Aorta (tissue), 5 donors: Measurements from ENCODE around the gene KIT. TPM values are rescaled to one million over a fixed set of nuclear protein-coding genes. Genes with fewer than 3 reads are reported as not detected.

Experiments used
- ATAC-seq: fragments of 200-7000 bp; cut with Tn5 transposase; one replicate; pipeline ENCODE4 v1.9.1; 2022; ENCODE audit warnings: moderate library complexity; ENCODE audit not compliant: low FRiP score
- DNase-seq, 2 donors: peaks; one replicate each; pipeline ENCODE4 v3.0.0-alpha.2; 2020
- H3K27ac ChIP-seq, 2 donors: one replicate each; pipeline ENCODE4 v1.5.1; 2013; ENCODE audit warnings: low read length in 2 of 2, mild to moderate bottlenecking in 2 of 2, moderate library complexity in 2 of 2, control low read depth in 1 of 2, inconsistent platforms in 1 of 2, low read depth in 1 of 2
- H3K27me3 ChIP-seq, 2 donors: one replicate each; pipeline ENCODE4 v1.6.1; 2013; ENCODE audit warnings: control low read depth in 1 of 2, low read length in 1 of 2, mild to moderate bottlenecking in 1 of 2, moderate library complexity in 1 of 2; ENCODE audit not compliant: insufficient read depth in 2 of 2, control insufficient read depth in 1 of 2
- H3K36me3 ChIP-seq, 2 donors: one replicate each; pipeline ENCODE4 v1.6.1; 2013; ENCODE audit warnings: control low read depth in 1 of 2, low read length in 1 of 2, mild to moderate bottlenecking in 1 of 2; ENCODE audit not compliant: insufficient read depth in 2 of 2, control insufficient read depth in 1 of 2
- H3K4me1 ChIP-seq, 2 donors: one replicate each; pipeline ENCODE4 v1.6.1; 2013; ENCODE audit warnings: low read length in 2 of 2, control low read depth in 1 of 2, mild to moderate bottlenecking in 1 of 2, moderate library complexity in 1 of 2; ENCODE audit not compliant: insufficient read depth in 2 of 2, control insufficient read depth in 1 of 2
- H3K4me3 ChIP-seq, 2 donors: one replicate each; pipeline ENCODE4 v1.5.1; 2013; ENCODE audit warnings: low read length in 2 of 2, control low read depth in 1 of 2, mild to moderate bottlenecking in 1 of 2
- H3K9me3 ChIP-seq: one replicate; pipeline ENCODE4 v1.6.1; 2013; ENCODE audit warnings: mild to moderate bottlenecking, low read length; ENCODE audit not compliant: control insufficient read depth
- WGBS, 2 donors: extraction: QIAGEN DNeasy Blood & Tissue Kit; methylation state at CpG; one replicate each; pipeline ENCODE4 v1.1.7; 2013; 5-methylcytosine and 5-hydroxymethylcytosine counted together
- intact Hi-C, 2 donors: fragments of 100-400 bp; cut with DNase I; formaldehyde crosslinking; loops; one replicate each; pipeline versions ENCODE4 v1.14.2 to v1.15.0; 2022
- polyA plus RNA-seq, 2 donors: library from polyadenylated mRNA; stranded (reverse); fragments of 200-250 nt; gene quantifications; one replicate each; pipeline ENCODE4 v1.2.3, GENCODE V29; 2013
- total RNA-seq, 2 donors: library from RNA; stranded (reverse); fragmentation: NEBNext Ultra II Directional; extraction: Animal tissue kit (Norgen Biotek cat#: 25700); gene quantifications; one replicate each; pipeline ENCODE4 v1.2.1, GENCODE V29; 2021
- donor health status: healthy with polysubstance abuse.
- donor health status: Bipolar disorder and iron deficiency.
- donor health status: DM: no; HTN: no; CAD: no.
- donor health status: DM: no; HTN: no; CAD: no.
- donor health status: DM: yes; HTN: yes; CAD: no.

Gene KIT
- total and polyA plus RNA-seq, 4 donors = 0.56 to 18.7 (median 5.3) TPM

- no peak for ATAC-seq
- H3K27ac ChIP-seq = no peak overlapping the region
- peaks cover 0 to 4% of the 10 kb centered on the region in 2 donors for H3K36me3 ChIP-seq
- no peak for DNase-seq
- H3K27me3 ChIP-seq = no peaks in the 10 kb centered on the region
- whole genome bisulfite sequencing, 2 donors = 27 to 29% methylated on average over 2 of the region's 2 CpGs
- H3K9me3 ChIP-seq = no peaks in the 10 kb centered on the region
- intact Hi-C loops = no loop called here
- no peaks in the 10 kb centered on the region for H3K4me1 ChIP-seq
- no peak overlapping the region for H3K4me3 ChIP-seq
Measured at GRCh38 chr4:54700986-54701385, 43.2 kb downstream of the KIT start.

DNA sequence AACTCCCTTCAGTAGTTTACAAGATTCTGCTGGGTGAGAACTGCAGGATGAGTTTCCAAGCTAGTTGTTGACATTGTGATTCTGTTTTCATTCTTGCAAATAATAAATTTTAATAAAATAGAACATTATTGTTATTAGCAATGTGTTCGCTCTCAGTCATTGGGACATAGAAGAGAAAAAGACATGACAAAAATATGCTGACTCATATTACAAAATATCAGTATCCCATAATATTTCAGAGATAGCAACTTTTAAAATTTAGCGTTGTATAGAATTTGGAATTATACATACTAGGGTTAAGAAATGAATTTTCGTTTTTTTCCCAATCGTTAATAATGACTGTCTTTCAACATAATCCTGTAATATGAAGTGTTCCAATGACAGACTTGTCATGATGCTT, 45.4 kb downstream of the KIT start:
- Histone ChIP-seq H3K4me3 (no peak overlapping the region), H3K9me3 (no peaks in the 10 kb centered on the region), H3K36me3 (no peaks in the 10 kb centered on the region), H3K27ac (no peak overlapping the region), H3K4me1 (no peaks in the 10 kb centered on the region), H3K27me3 (no peaks in the 10 kb centered on the region)
- DNase-seq = no peak
- WGBS, 2 donors = 93% methylated on average over 4 of the region's 4 CpGs
- intact Hi-C loops = no loop called here
- ATAC-seq = no peak

GRCh38 chr4:54707406-54707805, 49.6 kb downstream of the KIT start:
- Histone ChIP-seq H3K36me3 (no peaks in the 10 kb centered on the region), H3K9me3 (no peaks in the 10 kb centered on the region), H3K27me3 (no peaks in the 10 kb centered on the region), H3K4me1 (no peaks in the 10 kb centered on the region), H3K4me3 (no peak overlapping the region), H3K27ac (no peak overlapping the region)
- ATAC-seq (no peak), DNase-seq (no peak)
- intact Hi-C loops = no loop called here
- WGBS, 2 donors = 86 to 88% methylated on average over 3 of the region's 3 CpGs

DNA sequence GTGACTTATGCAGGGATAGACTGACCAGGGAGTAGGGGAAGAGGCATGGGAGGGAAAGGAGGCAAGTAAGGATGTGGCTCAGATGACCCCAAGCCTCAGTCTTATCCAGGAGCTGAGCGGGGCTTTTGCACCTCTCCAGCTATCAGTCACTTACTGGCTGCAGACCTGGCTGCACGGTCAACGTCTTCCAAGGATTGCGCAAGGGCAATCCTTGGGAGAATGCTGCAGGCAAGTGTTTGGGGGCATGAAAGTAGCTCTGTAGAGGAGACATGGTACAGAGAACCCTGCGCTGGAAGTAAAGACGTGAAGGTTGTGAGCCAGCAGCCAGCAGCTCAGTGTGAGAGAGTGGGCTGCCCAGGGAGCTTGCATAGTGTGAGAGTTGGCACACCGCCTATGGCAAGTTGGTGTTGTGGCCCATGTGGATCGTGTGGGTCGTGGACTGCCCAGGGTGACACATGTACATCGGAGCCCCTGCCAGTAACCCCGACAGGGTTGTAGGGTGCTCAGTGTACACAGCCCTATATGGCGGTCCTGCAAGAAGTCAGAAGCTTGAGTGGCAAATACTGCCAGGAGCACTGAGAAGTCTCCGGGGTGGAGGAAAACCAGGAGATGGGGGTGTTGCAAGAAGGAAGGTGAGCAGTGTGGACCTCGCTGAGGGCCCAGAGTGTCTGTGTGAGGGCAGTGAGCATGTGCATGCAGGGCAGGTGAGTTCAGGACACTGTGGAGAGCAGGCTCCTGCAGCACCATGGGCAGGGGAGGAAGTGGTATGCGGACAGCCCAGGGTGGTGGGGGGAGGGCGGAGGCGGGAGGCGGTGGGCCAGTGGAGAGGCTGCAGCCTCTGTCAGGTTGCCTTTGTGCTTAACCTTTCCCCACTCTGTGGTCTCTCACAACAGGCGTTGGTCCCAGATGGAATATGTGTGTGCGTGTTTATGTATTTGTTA, 50.9 kb downstream of the KIT start:
- ATAC-seq (peak; percentile 57), DNase-seq (no peak)
- Histone ChIP-seq H3K36me3 (no peaks in the 10 kb centered on the region), H3K4me1 (no peaks in the 10 kb centered on the region), H3K27me3 (no peaks in the 10 kb centered on the region), H3K27ac (no peak overlapping the region), H3K9me3 (no peaks in the 10 kb centered on the region), H3K4me3 (no peak overlapping the region)
- 84 to 89% methylated on average over 19 to 20 of the region's 20 CpGs for WGBS, 2 donors
- intact Hi-C loops = no loop called here

- Histone ChIP-seq H3K4me1 (no peaks in the 10 kb centered on the region), H3K27me3 (no peaks in the 10 kb centered on the region), H3K9me3 (no peaks in the 10 kb centered on the region), H3K27ac (no peak overlapping the region), H3K4me3 (no peak overlapping the region), H3K36me3 (no peaks in the 10 kb centered on the region)
- 85 to 87% methylated on average over 8 of the region's 8 CpGs for whole genome bisulfite sequencing, 2 donors
- DNase-seq (no peak), ATAC-seq (no peak)
- intact Hi-C loops = no loop called here
Measured at GRCh38 chr4:54709400-54709799, 51.6 kb downstream of the KIT start.

GRCh38 chr4:54712206-54712605, 54.4 kb downstream of the KIT start:
- no peaks in the 10 kb centered on the region for H3K27me3 ChIP-seq
- H3K9me3 ChIP-seq = no peaks in the 10 kb centered on the region
- DNase-seq = no peak
- no peaks in the 10 kb centered on the region for H3K36me3 ChIP-seq
- no peak overlapping the region for H3K4me3 ChIP-seq
- no peak overlapping the region for H3K27ac ChIP-seq
- WGBS, 2 donors = 81 to 82% methylated on average over 2 of the region's 2 CpGs
- no peaks in the 10 kb centered on the region for H3K4me1 ChIP-seq
- no peak for ATAC-seq
- intact Hi-C loops = no loop called here

- Histone ChIP-seq H3K27me3 (no peaks in the 10 kb centered on the region), H3K36me3 (no peaks in the 10 kb centered on the region), H3K4me3 (no peak overlapping the region), H3K9me3 (no peaks in the 10 kb centered on the region), H3K27ac (no peak overlapping the region), H3K4me1 (no peaks in the 10 kb centered on the region)
- no peak for ATAC-seq
- intact Hi-C loops = no loop called here
- WGBS, 2 donors = 77 to 80% methylated on average over 8 of the region's 8 CpGs
- no peak for DNase-seq
Measured at GRCh38 chr4:54714631-54715030, 56.9 kb downstream of the KIT start.

GRCh38 chr4:54716478-54717065, 58.8 kb downstream of the KIT start:
- Histone ChIP-seq H3K4me3 (no peak overlapping the region), H3K27me3 (no peaks in the 10 kb centered on the region), H3K36me3 (no peaks in the 10 kb centered on the region), H3K4me1 (no peaks in the 10 kb centered on the region), H3K27ac (no peak overlapping the region), H3K9me3 (no peaks in the 10 kb centered on the region)
- whole genome bisulfite sequencing, 2 donors = 81 to 85% methylated on average over 5 of the region's 5 CpGs
- DNase-seq (no peak), ATAC-seq (no peak)
- intact Hi-C loops = no loop called here

DNA sequence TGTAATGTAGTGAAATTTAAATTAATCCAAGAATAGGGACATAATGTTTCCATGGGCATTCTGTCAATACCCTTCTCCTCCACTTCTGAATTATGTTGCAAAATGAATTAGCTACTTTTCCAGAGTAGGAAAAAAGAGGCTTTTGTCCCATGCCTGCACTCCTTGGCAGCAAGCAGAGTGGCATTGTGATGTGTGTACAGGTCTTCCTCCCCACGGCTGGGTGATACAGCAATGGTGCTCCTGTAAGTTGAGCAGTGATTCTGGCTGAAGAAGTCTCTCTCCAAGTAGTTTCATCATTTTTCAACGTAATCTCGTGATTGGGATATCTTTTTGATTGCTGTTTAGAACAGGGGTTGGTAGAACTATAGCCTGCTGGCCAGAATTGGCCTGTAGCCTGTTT, 59.9 kb downstream of the KIT start:
- Histone ChIP-seq H3K4me1 (no peaks in the 10 kb centered on the region), H3K27me3 (no peaks in the 10 kb centered on the region), H3K27ac (no peak overlapping the region), H3K36me3 (no peaks in the 10 kb centered on the region), H3K9me3 (no peaks in the 10 kb centered on the region), H3K4me3 (no peak overlapping the region)
- intact Hi-C loops = no loop called here
- ATAC-seq (no peak), DNase-seq (no peak)
- WGBS, 2 donors = 88 to 92% methylated on average over 3 of the region's 3 CpGs
